HG03558 (cell line): ENCODE measurements around the gene SLCO3A1.

ENCODE experiments used
- ATAC-seq: cut with Tn5 transposase; IDR thresholded peaks from one replicate; pipeline ENCODE4 v1.9.1; 2021; ENCODE audit warnings: moderate number of reproducible peaks; ENCODE audit not compliant: unreplicated experiment; ENCODE audit errors: extremely low read depth

The SLCO3A1 gene

DNA sequence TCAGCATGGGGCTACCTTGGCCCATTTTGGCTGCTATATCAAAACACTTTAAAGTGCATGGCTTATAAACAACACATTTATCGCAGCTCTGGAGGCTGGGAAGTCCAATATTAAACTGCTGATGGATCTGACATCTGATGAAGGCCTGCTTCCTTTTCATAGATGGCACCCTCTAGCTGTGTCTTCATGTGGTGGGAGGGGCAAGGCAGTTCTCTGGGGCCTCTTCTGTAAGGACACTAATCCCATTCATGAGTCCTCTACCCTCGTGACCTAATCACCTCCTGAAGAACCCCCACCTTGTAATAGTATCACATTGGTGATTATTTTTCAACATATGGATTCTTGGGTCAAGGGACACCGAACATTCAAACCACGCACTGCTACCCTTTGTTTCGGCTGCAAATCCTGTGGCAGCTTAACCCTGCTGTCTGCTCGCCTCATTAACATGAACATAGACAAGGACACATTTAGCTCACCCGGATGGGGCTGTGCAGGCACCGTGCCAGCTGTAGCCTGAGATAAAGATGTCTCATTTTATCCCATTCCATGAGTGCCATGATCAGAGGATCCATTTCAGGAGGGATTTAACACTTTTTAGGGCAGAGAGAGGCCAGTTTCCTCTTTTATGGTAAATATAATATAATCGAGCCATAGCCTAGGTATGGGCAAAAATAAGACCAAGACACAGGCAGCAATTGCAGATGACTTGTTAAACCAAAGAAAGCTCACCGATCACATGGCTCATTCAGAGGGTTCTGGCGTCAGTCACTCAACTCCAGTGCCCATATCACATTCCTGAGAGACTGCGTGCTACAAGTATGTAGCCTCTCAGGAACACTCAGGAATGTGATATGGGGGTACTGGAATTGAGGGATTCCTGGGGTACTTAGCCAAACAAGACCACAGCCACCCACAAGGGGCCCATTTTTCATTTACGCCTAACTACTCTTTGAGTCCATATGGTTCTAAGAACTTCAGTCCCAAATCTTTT lies 289.0 kb downstream of the SLCO3A1 start:
- no peak for ATAC-seq

DNA sequence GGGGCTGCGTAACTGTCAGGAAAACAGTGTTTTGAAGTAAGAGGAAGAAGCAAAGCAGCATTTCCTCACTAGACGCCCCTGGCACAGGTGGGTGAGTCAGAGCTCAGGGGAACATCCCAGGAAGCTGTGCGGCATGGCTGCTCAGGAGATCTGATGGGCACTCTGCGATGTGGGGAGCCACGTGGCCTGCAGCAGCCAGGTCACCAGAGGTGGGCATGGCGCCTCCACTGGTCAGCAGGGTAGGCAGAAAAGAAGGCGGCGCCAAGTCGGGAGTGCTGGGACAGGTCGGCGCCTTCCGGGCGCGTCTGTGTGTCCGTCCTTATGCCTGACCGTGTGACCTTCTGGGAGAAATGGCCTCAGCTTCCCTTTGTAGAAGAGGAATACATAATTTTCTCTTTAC lies 290.3 kb downstream of the SLCO3A1 start:
- ATAC-seq = no peak

DNA sequence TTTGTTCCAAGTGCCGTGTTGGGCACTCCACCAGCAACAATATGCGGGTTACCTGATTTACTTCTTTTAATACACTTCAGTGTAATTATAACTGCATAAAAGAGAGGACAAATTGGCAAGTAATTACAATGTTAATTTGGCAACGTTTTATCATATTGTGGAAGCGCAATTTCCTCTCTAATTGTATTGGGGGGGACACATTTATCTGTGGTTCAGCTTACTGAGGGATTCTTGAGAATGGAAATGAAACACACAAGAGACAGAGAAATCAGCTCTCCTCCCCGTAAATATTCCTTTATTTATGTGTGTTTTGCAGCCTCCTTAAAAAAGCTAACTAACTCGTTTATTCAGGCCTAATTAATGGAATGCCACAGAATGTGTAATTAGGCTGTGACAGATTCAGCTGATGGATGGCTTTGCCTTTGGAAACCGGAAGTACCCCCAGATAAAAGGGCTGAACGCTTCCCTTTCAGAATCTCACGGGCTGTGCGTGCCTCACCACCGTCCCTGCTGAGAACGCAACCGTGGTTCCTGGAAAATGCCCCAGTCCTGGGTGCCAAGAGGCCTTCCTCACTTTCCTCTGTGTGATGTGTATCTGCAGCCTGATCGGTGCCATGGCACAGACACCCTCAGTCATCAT lies 293.1 kb downstream of the SLCO3A1 start:
- no peak for ATAC-seq

DNA sequence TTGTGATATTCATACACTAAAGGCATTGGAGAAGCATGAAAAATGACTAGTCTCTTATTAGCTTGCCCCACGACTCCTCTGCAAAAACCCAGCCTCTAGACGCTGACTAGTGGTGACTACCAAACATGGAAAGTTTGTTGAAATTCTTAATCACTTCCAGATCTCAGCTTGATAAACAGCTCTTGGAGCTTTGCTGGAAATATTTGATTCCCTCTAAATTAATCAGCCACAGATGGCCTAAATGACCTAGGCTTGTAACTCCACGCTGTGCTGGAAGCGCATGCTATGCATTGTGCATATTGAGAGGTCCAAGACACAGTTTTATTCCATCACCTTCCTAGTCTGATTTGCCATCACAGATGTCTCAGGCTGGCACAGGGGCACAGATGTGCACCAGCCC lies 295.5 kb downstream of the SLCO3A1 start:
- no peak for ATAC-seq

DNA sequence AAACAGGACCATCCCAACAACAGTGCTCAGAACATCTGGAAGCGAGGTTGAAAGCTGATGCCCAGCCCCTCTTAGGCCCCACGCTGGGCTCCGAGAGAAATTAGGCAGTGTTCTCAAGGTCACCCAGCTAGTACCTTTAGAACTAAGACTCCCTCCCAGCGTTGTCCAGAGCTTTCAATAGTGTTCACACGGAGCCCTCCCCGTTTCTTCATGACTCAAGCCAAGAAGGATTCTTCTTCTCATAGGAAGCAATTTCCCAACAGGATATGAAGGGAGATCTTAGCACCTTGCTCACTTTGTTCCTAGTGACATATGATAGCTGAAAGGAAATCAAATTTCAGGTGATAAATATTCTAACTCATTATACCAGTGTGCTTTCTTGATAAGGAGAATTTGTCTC lies 296.0 kb downstream of the SLCO3A1 start:
- ATAC-seq = no peak

DNA sequence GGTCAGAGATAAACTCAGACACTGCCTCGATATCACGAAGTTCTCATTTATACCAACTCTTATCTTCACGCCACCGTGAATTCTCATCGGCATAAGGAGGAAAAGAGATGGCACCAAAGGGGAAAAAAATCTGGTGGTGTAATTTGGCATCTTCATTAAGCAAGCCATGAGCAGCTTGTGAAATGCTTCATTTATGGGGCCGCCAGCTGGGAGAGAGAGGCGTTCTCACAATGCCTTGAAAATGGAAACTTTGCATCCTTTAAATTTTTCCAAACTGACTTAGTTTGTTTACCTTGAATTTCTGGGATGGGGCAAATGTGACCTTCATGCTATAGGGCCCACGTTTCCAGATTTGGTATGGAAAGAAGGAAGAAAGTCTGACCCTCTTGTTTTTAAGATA lies 297.7 kb downstream of the SLCO3A1 start:
- no peak for ATAC-seq

DNA sequence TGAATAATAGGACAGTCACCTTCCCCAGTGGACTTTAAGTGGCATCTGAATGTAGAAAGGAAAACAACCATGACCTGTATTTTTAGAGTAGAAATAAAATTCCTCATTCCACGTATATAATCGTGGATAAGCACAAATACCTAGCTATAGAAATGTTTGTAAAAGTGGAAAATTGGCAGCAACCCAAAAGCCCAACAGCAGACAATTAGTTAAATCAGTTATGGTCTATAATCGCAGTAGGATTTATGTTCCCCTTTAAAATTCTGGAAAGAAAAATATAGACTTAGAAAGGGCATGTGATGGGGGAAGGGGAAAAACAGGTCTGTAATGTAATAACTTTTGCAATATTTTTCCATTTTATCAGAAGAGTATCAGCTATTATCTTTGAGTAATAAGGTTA lies 298.2 kb downstream of the SLCO3A1 start:
- ATAC-seq = no peak

DNA sequence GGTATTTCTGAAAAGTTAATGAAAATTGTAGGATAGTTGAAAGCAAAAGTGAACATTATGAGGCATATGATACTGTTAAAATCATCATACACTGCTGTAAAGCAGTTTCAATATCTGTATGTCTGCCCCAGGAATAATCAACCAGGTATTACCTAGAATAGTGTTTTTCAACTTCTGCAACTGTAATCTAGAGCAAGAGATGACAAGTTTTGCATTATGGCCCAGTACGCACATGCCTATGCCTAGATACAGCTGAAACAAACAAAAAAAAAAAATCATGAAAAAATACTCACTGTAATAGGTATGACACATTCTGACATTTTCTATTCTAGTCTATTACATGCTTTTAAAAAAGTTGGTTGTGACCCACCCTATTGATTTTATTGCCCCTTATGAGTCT lies 299.5 kb downstream of the SLCO3A1 start:
- ATAC-seq = no peak

DNA sequence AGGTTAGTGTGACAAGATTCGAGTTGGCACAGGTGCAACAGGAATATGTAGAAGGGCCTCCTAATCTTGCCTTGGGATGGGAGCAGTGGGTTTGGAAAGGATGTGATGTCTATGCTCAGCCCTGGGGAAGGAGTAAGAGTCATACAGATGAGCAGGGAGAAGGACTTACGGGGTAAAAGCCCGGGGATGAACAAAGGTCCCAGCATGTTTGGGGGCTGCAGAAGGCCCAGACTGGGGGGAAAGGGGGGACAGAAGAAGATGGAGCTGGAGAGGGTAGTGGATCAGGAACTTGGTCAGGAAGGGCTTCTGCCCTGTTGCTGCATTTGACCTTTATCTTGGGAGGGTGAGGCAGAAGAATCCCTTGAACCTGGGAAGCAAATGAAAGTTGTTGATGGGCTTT lies 300.1 kb downstream of the SLCO3A1 start:
- no peak for ATAC-seq

DNA sequence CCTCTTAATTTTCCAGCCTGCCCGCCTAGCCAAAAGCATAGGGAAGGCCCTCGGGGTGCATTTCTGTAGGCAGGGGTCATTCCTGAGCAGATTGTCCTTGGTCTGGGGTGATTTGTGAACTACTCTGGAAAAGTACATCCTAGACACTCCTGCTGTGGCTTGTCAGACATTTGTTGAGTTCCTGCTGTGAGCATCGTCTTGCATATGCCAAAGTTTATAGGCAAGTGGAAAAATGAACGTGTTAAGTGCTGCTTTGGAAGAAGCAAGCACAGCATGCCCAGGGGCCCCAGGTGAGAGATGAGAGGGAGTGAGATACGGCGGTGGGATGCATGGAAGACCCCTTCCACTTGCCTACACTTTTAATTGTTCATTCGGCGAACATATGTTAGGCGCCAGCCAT lies 302.4 kb downstream of the SLCO3A1 start:
- no peak for ATAC-seq

DNA sequence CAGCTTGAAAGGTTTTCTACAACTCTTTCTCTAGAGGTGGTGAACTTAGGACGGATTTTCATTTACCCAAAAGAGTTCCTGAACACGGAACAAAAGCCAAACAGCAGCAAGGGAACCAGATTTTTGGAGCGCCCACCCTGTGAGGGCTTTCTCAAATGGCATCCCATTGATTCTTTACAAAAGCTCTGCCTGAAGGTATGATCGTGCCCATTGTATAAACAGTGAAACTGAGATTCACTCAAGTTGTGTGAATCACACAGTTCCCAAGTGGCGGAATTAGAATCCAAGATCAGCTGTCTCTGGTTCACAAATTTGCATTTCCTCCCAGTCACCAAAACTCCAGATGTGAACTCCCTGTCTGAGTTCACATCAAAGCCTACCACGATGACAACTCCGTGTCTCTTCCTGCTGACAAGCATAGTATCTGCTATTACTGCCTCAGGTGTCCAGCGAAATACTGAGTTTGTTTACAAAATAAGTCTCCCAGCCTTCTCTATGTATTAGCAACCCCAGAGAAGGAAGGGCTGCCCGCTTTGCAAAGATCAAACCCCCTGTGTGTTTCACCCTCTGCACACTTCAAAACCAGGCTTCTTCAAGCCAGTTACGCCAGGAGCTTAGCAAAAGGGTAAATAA lies 304.3 kb downstream of the SLCO3A1 start:
- no peak for ATAC-seq

DNA sequence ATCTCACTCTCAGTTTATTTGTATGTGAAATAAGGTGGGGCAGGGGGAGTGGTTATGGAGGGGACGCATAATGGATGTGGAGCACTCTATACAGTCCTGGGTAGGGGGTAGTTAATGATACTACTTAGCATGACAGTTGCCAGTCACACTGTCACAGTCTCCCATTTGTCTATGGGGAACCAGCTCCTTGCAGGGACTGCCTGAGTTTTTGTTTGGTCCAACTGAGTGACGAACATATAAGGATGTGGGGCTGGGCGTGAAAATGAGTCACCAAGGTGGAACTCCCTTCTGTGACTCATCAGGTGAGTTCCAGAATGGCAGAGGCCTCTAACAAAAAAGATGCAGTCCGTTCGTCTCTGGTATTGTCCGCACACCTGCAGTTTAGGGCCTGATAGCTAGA lies 304.9 kb downstream of the SLCO3A1 start:
- no peak for ATAC-seq

DNA sequence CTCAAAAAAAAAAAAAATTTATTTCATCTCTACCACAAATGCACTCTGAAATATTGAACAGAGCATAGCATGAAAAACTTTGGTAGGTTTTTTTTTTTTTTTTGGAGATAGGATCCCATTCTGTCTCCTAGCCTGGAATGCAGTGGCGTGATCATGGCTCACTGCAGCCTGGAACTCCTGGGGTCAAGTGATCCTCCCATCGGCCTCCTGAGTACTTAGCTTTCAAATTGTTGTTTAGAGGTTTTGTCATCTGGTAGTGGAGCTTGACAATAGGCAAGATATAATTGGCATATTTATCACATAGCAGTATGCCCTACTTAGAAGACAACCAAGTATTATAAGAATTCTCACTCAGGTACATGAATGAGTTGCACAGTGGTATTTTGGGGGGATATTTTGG lies 306.0 kb downstream of the SLCO3A1 start:
- no peak for ATAC-seq

DNA sequence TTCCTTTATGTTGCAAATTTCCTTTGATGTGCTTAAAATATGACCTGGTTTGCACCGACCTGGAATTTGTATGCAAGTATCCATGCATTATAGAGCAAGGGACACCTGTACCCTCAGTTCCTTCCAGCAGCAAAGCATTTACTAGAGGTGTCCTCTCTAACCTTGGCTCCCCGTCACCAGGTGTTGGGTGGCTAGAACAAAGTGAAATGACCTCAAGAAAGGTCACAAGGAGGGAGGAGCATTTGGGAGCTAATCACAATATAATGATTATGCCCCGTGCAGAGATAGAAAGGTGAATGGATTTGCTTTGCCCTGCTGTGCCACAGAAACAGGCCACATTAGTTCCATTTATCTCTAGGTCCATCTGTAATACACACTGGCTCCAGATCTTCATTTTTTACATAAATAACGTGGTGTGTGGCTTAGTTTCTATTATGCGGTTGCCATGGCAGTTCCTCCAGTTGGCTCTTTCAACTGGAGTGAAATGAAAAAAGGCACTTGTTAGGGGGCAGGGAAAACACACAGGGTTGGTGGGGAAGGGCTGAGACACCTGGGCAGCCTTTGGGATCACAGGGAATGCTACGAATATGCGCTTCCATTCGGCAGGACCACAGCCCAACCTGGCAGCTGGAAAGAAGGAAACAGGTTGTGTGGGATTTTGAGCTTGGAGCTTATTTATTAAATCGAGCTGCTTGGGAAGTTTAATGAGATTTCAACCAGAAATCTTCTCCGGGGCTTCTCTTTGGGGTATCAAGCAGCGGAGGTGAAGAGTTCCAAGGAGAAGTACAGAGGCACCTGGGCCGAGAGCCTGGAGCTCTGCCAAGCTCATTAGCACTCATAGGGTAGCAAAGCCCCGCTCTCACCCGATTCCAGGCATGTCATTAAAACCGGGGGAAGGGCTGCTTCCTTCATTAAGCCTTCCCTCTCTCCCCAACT lies 306.7 kb downstream of the SLCO3A1 start:
- ATAC-seq = no peak

DNA sequence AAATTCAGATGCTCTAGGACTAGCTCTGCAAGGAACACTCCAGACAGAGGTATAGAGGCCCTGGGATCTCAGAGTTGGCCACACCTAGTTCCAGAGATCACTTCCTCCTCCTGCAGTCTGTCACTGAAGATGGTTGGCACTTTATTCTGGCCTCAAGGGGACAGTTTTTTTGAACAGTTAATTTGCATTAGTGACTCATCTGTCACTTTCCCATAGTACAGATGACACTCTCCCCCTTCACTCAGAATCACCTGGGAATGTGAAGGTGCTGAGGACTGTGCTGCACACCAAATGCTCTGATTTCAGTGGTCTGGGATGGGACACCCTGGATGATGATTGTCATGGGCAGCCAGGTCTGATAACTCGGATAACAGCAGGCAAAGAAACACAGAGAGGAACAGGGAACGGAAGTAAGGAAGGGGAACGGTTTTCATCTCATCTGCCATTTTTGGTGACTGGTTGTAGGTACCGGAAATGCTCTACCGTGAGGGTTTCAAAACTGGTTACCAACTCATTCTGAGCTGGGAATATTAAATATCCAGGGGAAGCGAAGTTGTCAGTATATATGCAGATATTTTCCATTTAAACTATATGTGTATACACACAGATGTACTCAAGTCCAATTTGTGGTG lies 307.6 kb downstream of the SLCO3A1 start:
- ATAC-seq = peak; percentile 94

DNA sequence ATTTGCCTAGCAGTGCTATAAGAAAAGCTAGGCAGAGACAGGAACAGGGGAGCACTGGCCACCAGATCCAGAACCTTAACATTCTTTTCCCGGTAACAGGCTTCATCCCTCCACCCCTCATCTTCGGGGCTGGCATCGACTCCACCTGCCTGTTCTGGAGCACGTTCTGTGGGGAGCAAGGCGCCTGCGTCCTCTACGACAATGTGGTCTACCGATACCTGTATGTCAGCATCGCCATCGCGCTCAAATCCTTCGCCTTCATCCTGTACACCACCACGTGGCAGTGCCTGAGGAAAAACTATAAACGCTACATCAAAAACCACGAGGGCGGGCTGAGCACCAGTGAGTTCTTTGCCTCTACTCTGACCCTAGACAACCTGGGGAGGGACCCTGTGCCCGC lies 309.1 kb downstream of the SLCO3A1 start:
- no peak for ATAC-seq

DNA sequence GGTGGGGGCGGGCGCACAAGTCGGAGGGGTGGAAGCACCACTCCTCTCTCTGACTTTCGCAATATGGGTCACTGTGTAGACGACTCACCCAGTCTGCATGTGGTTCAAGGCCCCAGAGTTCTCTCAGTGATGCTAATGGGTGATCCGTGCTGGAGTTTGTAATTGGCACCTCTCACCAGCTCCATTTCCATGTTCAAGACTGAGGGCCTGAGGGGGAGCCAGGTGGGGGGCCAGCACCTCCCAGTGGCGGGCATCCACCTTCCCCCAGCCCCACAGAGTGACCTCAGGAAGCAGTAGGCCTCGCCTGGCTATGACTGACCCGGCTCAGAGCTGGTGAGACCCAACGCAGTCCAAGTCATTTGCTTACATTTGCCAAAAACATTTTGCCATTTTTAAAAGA lies 310.1 kb downstream of the SLCO3A1 start:
- ATAC-seq = no peak

DNA sequence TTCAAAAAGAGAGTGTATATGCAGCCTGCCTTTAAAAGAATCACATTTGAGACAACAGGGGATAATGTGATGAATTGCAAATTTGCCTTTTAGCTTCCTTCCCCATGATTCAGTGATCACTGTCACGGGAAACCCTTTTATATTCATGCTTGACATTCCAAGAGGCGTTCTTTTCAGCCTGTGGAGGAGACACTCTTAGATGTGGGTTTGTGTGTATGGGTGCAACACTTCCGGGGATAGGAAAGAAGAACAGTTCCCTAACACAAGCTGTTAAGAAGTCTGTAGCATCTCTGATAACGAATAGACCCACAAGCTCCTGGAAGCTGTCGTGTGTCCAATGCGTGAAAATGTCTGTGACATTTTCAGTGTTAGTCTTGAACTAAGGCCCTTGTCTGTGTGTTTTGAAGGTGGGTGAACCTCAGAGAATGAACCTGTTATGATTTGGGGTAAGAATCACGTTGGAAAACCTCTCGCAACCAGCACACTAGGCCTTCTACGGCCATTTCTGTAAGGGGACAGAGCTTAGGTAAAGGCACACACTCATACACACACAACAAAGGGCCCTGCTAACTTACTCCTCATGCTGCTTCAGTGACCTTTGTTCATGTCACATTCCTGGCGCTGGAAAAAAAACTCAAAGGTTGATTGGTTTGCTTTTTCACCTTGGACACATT lies 311.0 kb downstream of the SLCO3A1 start:
- no peak for ATAC-seq

DNA sequence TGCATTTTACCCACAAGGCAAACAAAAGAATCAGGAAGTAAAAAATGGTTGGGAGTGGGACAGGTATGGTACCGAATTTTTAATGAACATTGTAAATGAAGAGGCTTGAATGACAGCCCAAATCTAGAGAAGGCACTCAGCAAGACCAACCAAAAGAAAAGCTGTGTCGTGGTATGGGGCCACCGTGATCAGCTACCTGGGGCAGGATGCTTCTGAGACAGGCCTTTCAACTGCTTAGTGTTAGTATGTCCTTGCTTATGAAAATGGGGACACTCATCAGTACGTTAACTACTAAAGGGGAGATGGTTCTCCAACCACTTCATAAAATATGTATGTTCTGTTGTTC lies 311.5 kb downstream of the SLCO3A1 start:
- no peak for ATAC-seq
